Ureter (tissue), 1 donor: ENCODE data around the gene RAVER1. TPM values are rescaled to one million over a fixed set of nuclear protein-coding genes. Genes with fewer than 3 reads are reported as not detected.

Experiments
- DNase-seq: peaks from one replicate; pipeline ENCODE4 v3.0.0-alpha.2; 2020; ENCODE audit warnings: low spot score
- total RNA-seq: library from RNA; stranded (reverse); gene quantifications from one replicate; pipeline ENCODE4 v1.2.4, GENCODE V29; 2023
- donor health status: DM: yes; HTN: yes; CAD: no.

Gene RAVER1
- total RNA-seq, 1 donor from 2014 or later: 41.7 TPM

- DNase-seq: no peak
Observed at GRCh38 chr19:10317857-10318462, 15.4 kb downstream of the RAVER1 start.

- DNase-seq: no peak
Observed at GRCh38 chr19:10317045-10317856, 16.1 kb downstream of the RAVER1 start.

- DNase-seq: no peak
Observed at GRCh38 chr19:10316229-10317044, 16.9 kb downstream of the RAVER1 start.

- DNase-seq: peak; percentile 90
Observed at GRCh38 chr19:10315335-10316214, 17.8 kb downstream of the RAVER1 start, which contains the start of gene FDX2. TSS of gene FDX2 (minus strand) at chr19:10316015. CDS start at chr19:10315996, 19 bp downstream.

GRCh38 chr19:10309423-10309822, 23.9 kb downstream of the RAVER1 start, which contains the start of gene ZGLP1:
TSS of gene ZGLP1 (minus strand) at chr19:10309815.
- no peak for DNase-seq

GRCh38 chr19:10306327-10306726, 27.0 kb downstream of the RAVER1 start:
- no peak for DNase-seq

GRCh38 chr19:10305139-10305806, 28.1 kb downstream of the RAVER1 start:
- no peak for DNase-seq

GRCh38 chr19:10299545-10300458, 33.5 kb downstream of the RAVER1 start:
- no peak for DNase-seq

- no peak for DNase-seq
Observed at GRCh38 chr19:10295847-10296591, 37.3 kb downstream of the RAVER1 start.

GRCh38 chr19:10295305-10295846, 38.0 kb downstream of the RAVER1 start:
- no peak for DNase-seq

GRCh38 chr19:10294368-10294697, 39.0 kb downstream of the RAVER1 start:
- no peak for DNase-seq

- no peak for DNase-seq
Observed at GRCh38 chr19:10293637-10294367, 39.5 kb downstream of the RAVER1 start.

GRCh38 chr19:10292789-10293636, 40.3 kb downstream of the RAVER1 start:
- no peak for DNase-seq

- DNase-seq: peak; percentile 86
Observed at GRCh38 chr19:10292206-10292788, 41.0 kb downstream of the RAVER1 start.

- no peak for DNase-seq
Observed at GRCh38 chr19:10291554-10292205, 41.6 kb downstream of the RAVER1 start.
